ENCODE measurements around the gene TBC1D2.
"Not testable (repeated sequence)": the region's sequence is repeated elsewhere in the genome, so short reads cannot be mapped to it uniquely, and the experiment has no call there.

TBC1D2 gene

GRCh38 chr9:98187926-98188325 is 67.5 kb downstream of the TBC1D2 start:
- DNase-seq (ENCODE audit: low read depth, low spot score) = no peak

DNA sequence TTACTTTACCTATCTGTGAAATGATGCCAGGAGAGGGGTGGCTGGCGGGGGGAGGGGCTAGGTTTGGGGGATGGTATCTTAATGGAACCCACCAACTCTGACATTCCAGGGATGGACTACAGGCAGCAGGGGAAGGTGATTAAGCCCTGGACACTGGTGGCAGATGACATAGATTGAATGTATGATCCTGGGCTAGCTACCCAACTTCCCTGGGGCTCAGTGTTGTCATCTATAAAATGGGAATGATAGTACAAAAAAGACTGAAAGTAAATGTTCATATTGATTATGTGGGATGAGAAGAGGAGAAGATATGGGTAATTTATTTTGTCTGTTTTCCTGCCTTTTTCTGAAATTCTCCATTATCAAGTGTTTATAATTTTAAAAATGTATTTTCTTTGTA is 69.2 kb downstream of the TBC1D2 start:
- no peak for DNase-seq (ENCODE audit: low read depth, low spot score)

DNA sequence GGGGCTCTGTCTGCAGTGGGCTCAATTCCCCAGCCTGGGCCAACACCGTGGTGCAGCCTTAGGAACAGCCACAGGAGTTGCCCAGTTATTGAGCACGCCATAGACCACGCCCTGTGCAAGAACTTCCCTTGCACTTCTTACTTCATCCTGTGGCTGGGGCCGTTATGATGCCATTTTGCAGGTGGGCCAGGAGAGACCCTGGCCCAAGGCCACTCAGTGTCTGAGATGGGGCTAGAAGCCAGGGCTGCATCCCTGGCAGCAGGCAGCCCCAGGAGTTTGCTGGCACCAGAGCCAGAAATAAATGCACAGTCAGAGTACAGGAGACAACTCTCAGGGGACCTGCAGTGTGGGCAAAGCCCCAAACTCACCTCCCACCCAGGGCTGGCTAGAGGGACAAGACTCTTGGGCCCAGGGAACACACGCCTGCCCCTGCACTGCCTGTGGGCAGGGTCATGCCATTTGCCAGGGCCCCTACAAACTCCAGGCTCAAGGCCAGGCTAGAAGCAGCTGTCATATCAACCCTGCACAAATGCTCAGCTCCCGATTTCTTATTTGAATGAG is 69.8 kb downstream of the TBC1D2 start:
- no peak for DNase-seq (ENCODE audit: low read depth, low spot score)

DNA sequence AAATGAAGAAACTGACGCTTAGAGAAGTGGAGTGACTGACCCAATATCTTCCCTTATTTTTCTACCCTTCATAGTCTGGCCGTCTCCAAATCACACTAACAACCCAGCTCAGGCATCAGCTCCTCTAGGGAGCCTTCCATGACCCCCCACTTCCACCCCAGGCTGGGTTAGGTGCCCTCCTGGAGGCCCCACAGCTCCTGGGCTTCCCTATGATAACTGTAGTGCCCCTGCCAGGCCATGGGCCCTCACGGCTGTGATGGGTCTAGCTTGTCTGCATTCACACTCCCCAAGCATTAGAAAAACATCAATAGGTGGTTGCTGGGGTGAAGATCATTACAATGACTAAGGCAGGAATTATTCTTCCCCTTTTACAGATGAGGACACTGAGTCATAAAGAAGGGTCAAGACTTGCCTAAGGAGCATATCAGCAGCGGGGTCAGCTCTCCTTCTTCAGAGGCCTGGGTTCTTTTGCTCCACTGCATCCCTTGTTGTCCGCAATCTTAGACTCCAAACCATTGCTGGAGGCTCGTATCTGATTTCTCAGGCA is 70.4 kb downstream of the TBC1D2 start:
- DNase-seq (ENCODE audit: low read depth, low spot score) = no peak

GRCh38 chr9:98184326-98184725 is 71.1 kb downstream of the TBC1D2 start:
- DNase-seq (ENCODE audit: low read depth, low spot score) = no peak

DNA sequence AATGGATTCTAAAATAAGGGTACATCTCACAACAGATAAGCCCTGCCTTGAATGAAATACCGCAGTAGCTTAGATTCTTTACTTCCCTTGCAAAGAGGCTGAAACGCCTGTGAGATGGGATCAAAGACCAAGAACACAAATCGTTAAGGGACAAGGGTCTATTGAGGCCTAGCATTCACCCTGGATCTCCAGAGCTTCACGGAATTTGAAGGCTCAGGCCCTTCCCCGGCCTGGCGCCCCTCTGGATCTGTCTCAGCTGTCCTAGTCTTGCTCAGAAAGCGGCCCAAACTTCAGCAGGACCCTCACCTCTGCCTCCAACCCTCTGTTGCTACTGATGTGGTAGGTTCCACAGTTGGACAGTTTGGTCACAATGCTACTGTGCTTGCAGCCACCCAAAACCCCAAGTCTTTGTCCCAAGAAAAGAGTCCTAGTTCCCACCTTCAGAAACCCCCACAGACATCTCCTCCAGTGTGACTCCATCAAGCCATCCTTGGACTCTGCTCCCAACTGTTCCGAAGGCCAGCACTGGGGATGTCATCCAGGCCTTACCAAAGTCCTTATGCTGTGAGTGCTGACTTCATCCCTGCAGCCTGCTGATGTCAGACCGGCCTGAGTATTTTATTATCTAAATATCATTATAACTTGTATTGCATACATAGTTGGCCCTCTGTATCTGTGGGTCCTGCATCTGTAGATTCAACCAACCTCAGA is 72.4 kb downstream of the TBC1D2 start:
- DNase-seq (ENCODE audit: low read depth, low spot score) = no peak

- no peak for DNase-seq (ENCODE audit: low read depth, low spot score)
Measured at GRCh38 chr9:98182069-98182820, 73.2 kb downstream of the TBC1D2 start.

DNA sequence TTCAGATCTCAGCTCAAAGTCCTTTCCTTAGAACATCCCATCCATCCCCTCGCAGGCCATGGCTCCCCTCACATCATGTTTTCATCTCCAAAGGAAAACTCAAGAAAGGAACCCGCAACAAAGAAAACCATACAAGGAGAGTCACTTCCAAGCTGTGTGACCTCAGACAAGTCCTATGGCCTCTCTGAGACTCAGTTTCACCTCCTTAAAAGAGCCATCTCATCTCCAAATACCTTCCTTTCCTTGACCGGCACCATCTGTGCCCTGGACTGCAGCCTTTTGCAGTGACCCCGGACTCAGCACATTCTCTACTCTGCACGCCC is 73.7 kb downstream of the TBC1D2 start:
- DNase-seq (ENCODE audit: low read depth, low spot score) = no peak

GRCh38 chr9:98180996-98181395 is 74.5 kb downstream of the TBC1D2 start:
- no peak for DNase-seq (ENCODE audit: low read depth, low spot score)

GRCh38 chr9:98178874-98179850 is 76.3 kb downstream of the TBC1D2 start:
- no peak for DNase-seq (ENCODE audit: low read depth, low spot score)

DNA sequence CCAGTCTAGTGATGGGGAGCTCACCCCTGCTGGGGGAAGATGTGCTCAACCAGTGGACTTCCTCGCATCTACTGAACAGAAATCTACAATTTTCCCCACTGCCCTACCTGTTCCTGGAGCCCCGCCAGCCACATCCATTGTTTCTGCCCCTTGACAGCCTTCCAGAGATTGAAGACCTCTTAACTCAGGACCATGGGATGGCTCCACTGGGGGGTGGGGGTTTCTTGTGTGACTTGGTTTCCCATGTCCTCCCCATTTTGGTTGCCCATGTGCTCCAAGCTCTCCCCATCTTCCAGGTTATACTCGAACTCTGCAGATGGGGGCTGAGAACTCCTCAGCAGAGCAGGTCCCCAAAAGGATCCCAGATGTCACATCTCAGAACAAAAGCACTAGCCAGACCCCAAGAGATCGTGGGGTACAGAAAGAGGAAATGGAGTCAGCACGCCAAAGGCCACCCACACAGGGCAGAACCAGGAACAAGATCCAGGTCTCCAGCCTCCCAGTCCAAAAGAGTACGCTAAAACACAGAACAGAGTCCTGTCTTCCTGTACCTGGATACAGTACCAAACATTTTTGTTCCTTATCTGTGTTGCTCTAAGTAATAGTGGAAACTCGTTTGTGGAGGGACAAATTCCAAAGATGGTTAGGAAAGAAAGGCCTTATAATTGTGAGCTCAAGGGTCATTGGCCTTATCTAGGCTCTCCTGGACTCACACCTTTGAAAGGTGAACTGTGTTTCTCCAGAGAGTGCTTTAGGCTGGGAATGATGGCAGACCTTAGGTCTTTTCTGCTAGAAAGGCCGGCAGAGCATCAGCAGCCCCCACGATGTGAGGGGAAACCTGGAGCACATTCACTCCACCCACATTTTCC is 78.8 kb downstream of the TBC1D2 start:
- no peak for DNase-seq (ENCODE audit: low read depth, low spot score)

DNA sequence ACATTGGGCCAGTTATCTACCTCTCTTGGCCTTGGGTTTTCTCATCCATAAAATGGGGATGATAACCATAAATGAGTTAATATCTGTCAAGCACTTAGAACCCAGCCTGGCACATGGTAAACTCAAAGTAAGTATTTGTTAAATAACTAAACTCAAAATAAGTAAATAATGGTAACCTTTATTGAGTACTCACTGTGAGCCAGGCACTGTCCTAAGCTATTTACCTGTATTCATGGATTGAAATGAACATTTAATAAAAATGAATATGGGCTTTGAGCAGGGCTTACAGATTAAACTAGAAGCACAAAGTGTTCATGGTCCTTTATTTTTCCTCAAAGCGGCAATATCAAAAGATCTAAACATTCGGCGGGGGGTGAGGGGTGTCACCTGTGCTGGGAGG is 79.7 kb downstream of the TBC1D2 start:
- DNase-seq (ENCODE audit: low read depth, low spot score) = no peak

DNA sequence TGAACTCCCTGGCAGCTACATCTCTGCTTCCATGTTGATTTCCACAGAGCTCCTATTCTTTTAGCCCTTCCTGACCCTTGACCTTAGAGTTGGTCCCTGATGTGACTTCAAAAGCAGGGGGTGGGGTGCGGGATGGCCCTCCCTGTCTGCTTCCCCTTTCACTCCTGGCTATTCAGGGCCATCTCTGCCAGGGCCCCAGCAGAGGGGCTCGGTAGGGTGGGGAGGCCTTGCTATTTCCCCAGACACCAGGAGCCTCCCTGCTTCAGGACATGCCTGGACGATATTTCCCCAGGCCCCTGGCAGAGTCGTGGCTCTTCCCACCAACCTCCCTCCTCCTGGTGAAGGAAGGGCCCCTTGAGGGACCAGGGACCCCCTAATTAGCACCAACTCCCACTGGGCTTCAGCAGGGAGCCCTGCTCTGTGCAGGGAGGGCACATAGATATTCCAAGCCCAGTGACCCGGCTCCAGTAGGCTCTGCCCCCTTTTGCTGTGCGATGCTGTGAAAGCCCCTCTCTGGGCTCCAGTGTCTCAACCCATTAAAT is 80.3 kb downstream of the TBC1D2 start:
- DNase-seq (ENCODE audit: low read depth, low spot score) = no peak

DNA sequence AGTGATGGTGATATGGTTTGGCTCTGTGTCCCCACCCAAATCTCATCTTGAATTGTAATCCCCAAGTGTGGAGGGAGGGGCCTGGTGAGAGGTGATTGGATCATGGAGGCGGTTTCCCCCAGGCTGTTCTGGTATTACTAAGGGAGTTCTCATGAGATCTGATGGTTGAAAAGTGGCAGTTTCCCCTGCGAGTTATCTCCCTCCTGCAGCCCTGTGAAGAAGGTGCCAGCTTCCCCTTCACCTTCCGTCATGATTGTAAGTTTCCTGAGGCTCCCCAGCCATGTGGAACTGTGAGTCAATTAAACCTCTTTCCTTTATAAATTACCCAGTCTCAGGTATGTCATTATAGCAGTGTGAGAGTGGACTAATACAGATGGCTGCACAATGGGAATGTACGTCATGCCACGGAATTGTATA is 80.9 kb downstream of the TBC1D2 start:
- not testable (repeated sequence) for DNase-seq (ENCODE audit: low read depth, low spot score)

GRCh38 chr9:98173181-98173580 is 82.3 kb downstream of the TBC1D2 start:
- DNase-seq (ENCODE audit: low read depth, low spot score) = no peak

DNA sequence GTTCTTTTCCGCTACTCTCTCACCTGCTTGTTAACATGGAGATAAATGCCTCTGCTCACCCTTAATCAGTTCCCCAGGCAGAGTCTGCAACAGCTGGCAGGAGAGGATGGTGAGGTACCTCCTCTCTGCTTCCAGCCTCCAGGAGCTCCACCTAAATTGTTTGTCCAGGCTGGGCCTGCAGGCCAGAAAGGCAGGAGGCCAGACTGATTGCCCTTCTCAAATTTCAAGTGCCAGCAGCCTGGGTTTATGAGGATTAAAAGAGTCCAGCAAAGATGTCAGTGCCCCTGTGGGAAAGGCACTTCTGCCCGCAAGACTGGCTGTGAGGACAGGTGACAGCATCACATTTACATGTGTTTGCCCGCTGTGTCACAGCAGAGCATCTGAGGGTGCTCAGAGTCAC is 82.8 kb downstream of the TBC1D2 start:
- DNase-seq (ENCODE audit: low read depth, low spot score) = no peak

GRCh38 chr9:98171176-98171925 is 84.1 kb downstream of the TBC1D2 start:
- no peak for DNase-seq (ENCODE audit: low read depth, low spot score)

DNA sequence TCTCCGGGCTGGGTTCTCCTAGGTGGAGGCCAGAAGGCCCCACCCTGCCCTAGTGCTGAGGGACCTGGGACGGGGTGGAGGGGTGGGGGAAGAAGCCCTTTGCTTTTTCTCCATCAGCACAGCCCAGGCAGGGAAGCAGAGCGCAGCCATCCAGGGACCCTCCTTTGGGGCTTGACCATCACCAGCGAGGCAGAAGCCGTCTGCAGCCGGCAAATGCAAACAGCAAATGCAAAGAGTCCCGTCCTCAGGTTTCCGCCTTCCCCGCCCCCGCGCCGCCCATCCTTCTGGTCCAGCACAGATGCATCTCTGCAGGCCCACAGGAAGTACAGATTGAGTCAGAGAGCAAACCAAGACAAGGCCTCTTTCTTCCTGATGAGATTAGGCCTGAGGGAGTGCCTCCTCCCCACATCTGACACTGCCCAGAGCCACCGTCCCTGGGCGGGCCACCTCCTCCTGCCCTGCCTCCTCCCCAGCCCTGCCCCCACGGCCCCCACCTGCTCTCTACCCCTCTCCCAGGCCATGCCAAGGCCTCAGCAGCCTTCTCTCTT is 86.4 kb downstream of the TBC1D2 start:
- no peak for DNase-seq (ENCODE audit: low read depth, low spot score)

DNA sequence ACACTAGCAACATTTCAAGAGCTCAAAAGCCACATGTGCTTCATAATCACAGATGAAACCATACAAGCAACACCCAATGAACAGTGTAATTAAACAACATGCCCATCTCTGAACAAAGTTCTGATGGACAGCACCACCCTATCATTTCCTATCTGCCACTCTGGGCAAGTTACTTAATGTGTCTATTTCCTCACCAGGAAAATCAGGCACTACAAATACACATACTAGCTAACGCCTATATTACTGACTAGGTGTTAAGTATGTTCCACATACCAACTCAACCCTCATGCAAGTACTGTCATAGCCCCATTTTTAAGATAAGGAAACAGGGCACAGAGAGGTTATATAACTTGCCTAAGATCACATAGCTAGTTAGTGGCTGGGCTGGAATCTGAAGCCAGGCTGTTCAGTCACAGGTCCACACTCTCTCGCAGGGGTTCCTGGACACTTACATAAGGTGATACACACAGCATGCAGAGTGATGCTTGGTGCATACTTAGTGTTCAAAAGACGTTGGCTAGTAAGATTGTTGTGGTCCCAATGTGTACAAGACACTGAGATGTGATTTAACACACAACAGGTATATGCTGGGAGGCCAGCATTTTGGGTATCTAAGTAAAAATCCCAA is 87.2 kb downstream of the TBC1D2 start:
- no peak for DNase-seq (ENCODE audit: low read depth, low spot score)

Measured in activated naive CD8-positive, alpha-beta T cell treated with anti-CD3 and anti-CD28 coated beads, Interleukin-2, amount 50 U/mL, for 16 hours (primary cell).